Measurements from ENCODE around the gene TJP3.

DNA sequence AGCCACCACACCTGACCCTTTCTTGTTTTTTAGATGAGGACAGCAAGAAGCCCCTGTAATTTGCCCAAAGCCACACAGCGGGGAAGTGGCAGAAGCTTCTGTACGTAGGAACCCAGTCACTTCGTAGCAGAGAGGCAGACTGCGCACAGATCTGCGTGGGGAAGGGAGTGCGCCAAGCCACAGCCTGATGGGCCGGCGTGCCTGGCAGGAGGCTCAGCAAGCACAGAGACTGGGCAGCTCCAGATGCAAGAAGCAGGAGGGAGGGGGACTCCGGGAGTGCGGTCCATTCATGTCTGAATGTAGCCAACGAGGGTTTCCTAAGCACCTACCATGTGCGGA is 347 bp upstream of the TJP3 start:
- TF ChIP-seq, protein P1, sequence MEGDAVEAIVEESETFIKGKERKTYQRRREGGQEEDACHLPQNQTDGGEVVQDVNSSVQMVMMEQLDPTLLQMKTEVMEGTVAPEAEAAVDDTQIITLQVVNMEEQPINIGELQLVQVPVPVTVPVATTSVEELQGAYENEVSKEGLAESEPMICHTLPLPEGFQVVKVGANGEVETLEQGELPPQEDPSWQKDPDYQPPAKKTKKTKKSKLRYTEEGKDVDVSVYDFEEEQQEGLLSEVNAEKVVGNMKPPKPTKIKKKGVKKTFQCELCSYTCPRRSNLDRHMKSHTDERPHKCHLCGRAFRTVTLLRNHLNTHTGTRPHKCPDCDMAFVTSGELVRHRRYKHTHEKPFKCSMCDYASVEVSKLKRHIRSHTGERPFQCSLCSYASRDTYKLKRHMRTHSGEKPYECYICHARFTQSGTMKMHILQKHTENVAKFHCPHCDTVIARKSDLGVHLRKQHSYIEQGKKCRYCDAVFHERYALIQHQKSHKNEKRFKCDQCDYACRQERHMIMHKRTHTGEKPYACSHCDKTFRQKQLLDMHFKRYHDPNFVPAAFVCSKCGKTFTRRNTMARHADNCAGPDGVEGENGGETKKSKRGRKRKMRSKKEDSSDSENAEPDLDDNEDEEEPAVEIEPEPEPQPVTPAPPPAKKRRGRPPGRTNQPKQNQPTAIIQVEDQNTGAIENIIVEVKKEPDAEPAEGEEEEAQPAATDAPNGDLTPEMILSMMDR (conservative IDR thresholded peaks at IDR 0.05; ENCODE audit: low read depth, low read length), result no peak
- TF ChIP-seq EZH2 (IDR thresholded peaks at IDR 0.05; ENCODE audit: borderline replicate concordance, low read depth, low read length, poor library complexity, severe bottlenecking), result no peak
